Measurements from ENCODE around the gene STK24. TPM values are rescaled to one million over a fixed set of nuclear protein-coding genes. Genes with fewer than 3 reads are reported as not detected.

The STK24 gene
- total RNA-seq, 1 experiment from 2014 or later = 84.8 TPM

- CTCF ChIA-PET = interaction anchor here (1.0 kb wide), 1 partner anchor 42 kb away, joined by 3 read pairs; no protein-coding TSS in a partner anchor
- H3K4me1 ChIP-seq (ENCODE audit: insufficient read depth, low read length, poor library complexity, severe bottlenecking) = peaks cover 41% of the 10 kb centered on the region
- no TSS peak for BruUV-seq (replicated peaks)
- intact Hi-C loops (cut with micrococcal nuclease; ENCODE audit: unreplicated experiment) = no loop called here
- no peaks in the 10 kb centered on the region for H3K36me3 ChIP-seq (ENCODE audit: insufficient read depth, low read length, poor library complexity, severe bottlenecking)
- H3K4me3 ChIP-seq (ENCODE audit: low read depth, low read length, poor library complexity, severe bottlenecking) = no peak overlapping the region
- H3K9me3 ChIP-seq (ENCODE audit: low read depth, low read length, poor library complexity, severe bottlenecking) = no peaks in the 10 kb centered on the region
- TF ChIP-seq CTCF (conservative IDR thresholded peaks at IDR 0.05; ENCODE audit: low read depth, low read length) (no peak), EZH2 (IDR thresholded peaks at IDR 0.05; ENCODE audit: borderline replicate concordance, low read depth, low read length, poor library complexity, severe bottlenecking) (no peak)
- POLR2A ChIA-PET (ENCODE audit: low non-redundant PET) = interaction anchor here (0.6 kb wide), 2 partner anchors 168 to 461 kb away, joined by 5 read pairs; no protein-coding TSS in a partner anchor
- no peaks in the 10 kb centered on the region for H3K27me3 ChIP-seq (replicated peaks; ENCODE audit: insufficient read depth, low read depth, low read length, poor library complexity)
- H3K27ac ChIP-seq (ENCODE audit: low read depth, low read length, poor library complexity, severe bottlenecking) = no peak overlapping the region
- no peak for DNase-seq (ENCODE audit: low spot score)
Observed at GRCh38 chr13:98487522-98487921, 89.4 kb downstream of the STK24 start.

- Histone ChIP-seq H3K36me3 (ENCODE audit: insufficient read depth, low read length, poor library complexity, severe bottlenecking) (no peaks in the 10 kb centered on the region), H3K4me1 (ENCODE audit: insufficient read depth, low read length, poor library complexity, severe bottlenecking) (peaks cover 36% of the 10 kb centered on the region), H3K9me3 (ENCODE audit: low read depth, low read length, poor library complexity, severe bottlenecking) (no peaks in the 10 kb centered on the region), H3K27ac (ENCODE audit: low read depth, low read length, poor library complexity, severe bottlenecking) (no peak overlapping the region), H3K4me3 (ENCODE audit: low read depth, low read length, poor library complexity, severe bottlenecking) (no peak overlapping the region), H3K27me3 (replicated peaks; ENCODE audit: insufficient read depth, low read depth, low read length, poor library complexity) (no peaks in the 10 kb centered on the region)
- ChIA-PET CTCF (no interaction called here), POLR2A (ENCODE audit: low non-redundant PET) (no interaction called here)
- DNase-seq (ENCODE audit: low spot score) = no peak
- BruUV-seq (replicated peaks) = no TSS peak
- no peak for TF ChIP-seq EZH2 (IDR thresholded peaks at IDR 0.05; ENCODE audit: borderline replicate concordance, low read depth, low read length, poor library complexity, severe bottlenecking)
- TF ChIP-seq CTCF (conservative IDR thresholded peaks at IDR 0.05; ENCODE audit: low read depth, low read length) = no peak
- intact Hi-C loops (cut with micrococcal nuclease; ENCODE audit: unreplicated experiment) = no loop called here
Observed at GRCh38 chr13:98487016-98487415, 89.9 kb downstream of the STK24 start.

- intact Hi-C loops (cut with micrococcal nuclease; ENCODE audit: unreplicated experiment) = no loop called here
Observed at GRCh38 chr13:98486412-98486811, 90.5 kb downstream of the STK24 start.

More at GRCh38 chr13:98486412-98486811, 90.5 kb downstream of the STK24 start:
- no TSS peak for BruUV-seq (replicated peaks)
- Histone ChIP-seq H3K27ac (ENCODE audit: low read depth, low read length, poor library complexity, severe bottlenecking) (no peak overlapping the region), H3K36me3 (ENCODE audit: insufficient read depth, low read length, poor library complexity, severe bottlenecking) (no peaks in the 10 kb centered on the region), H3K27me3 (replicated peaks; ENCODE audit: insufficient read depth, low read depth, low read length, poor library complexity) (no peaks in the 10 kb centered on the region), H3K9me3 (ENCODE audit: low read depth, low read length, poor library complexity, severe bottlenecking) (no peaks in the 10 kb centered on the region), H3K4me1 (ENCODE audit: insufficient read depth, low read length, poor library complexity, severe bottlenecking) (peaks cover 34% of the 10 kb centered on the region), H3K4me3 (ENCODE audit: low read depth, low read length, poor library complexity, severe bottlenecking) (no peak overlapping the region)
- ChIA-PET CTCF (no interaction called here), POLR2A (ENCODE audit: low non-redundant PET) (no interaction called here)
- no peak for DNase-seq (ENCODE audit: low spot score)
- TF ChIP-seq CTCF (conservative IDR thresholded peaks at IDR 0.05; ENCODE audit: low read depth, low read length) (no peak), EZH2 (IDR thresholded peaks at IDR 0.05; ENCODE audit: borderline replicate concordance, low read depth, low read length, poor library complexity, severe bottlenecking) (no peak)

Data from A673 (cell line).